HepG2 (cell line): ENCODE data around the gene VEGFA. TPM values are rescaled to one million over a fixed set of nuclear protein-coding genes. Genes with fewer than 3 reads are reported as not detected.

Source experiments
- ATF5 ChIP-seq: sonication (generic); formaldehyde crosslinking; IDR thresholded peaks from 2 replicates; pipeline ENCODE4 v1.4.0; 2020; ENCODE audit warnings: mild to moderate bottlenecking, low read depth, missing genetic modification reagents
- BCLAF1 ChIP-seq: fragments of 450-650 bp; IDR thresholded peaks from 2 replicates; pipeline ENCODE4 v1.6.1; 2017; ENCODE audit warnings: mild to moderate bottlenecking
- ELF1 ChIP-seq: sonication (generic); formaldehyde crosslinking; IDR thresholded peaks from 2 replicates; pipeline ENCODE4 v1.4.0; 2020; ENCODE audit warnings: missing genetic modification reagents
- HDAC1 ChIP-seq: sonication (generic); formaldehyde crosslinking; IDR thresholded peaks from 2 replicates; pipeline ENCODE4 v1.5.1; 2020; ENCODE audit warnings: mild to moderate bottlenecking, missing genetic modification reagents
- HNRNPL ChIP-seq: fragments of 200-400 bp; formaldehyde crosslinking; IDR thresholded peaks from 2 replicates; pipeline ENCODE4 v1.6.1; 2017; ENCODE audit warnings: mild to moderate bottlenecking, low read depth, low read length
- IKZF5 ChIP-seq: IDR thresholded peaks from 2 replicates; pipeline ENCODE4 v1.6.1; 2018; ENCODE audit warnings: missing genetic modification reagents, mild to moderate bottlenecking, missing compliant biosample characterization
- JUNB ChIP-seq: sonication (generic); formaldehyde crosslinking; IDR thresholded peaks from 2 replicates; pipeline ENCODE4 v1.8.0; 2022; ENCODE audit warnings: missing genetic modification reagents, mild to moderate bottlenecking, borderline replicate concordance
- KDM6A ChIP-seq: IDR thresholded peaks from 2 replicates; pipeline ENCODE4 v1.6.1; 2016; ENCODE audit warnings: low read depth
- NKX3-1 ChIP-seq: sonication (generic); formaldehyde crosslinking; IDR thresholded peaks from 2 replicates; pipeline ENCODE4 v1.5.0; 2020; ENCODE audit warnings: missing genetic modification reagents
- NR2F2 ChIP-seq: IDR thresholded peaks from 2 replicates; pipeline ENCODE4 v1.6.1; 2012; ENCODE audit warnings: low read depth, inconsistent platforms, borderline replicate concordance
- PATZ1 ChIP-seq: sonication (generic); formaldehyde crosslinking; IDR thresholded peaks from 2 replicates; pipeline ENCODE4 v1.4.0; 2020; ENCODE audit warnings: missing genetic modification reagents
- REL ChIP-seq: sonication (generic); formaldehyde crosslinking; conservative IDR thresholded peaks from 2 replicates; pipeline ENCODE4 v1.8.0; 2022; ENCODE audit warnings: mild to moderate bottlenecking, missing genetic modification reagents, moderate library complexity
- RFXAP ChIP-seq: sonication (generic); formaldehyde crosslinking; IDR thresholded peaks from 2 replicates; pipeline ENCODE4 v1.4.0; 2020; ENCODE audit warnings: missing genetic modification reagents, borderline replicate concordance
- ZBTB37 ChIP-seq: sonication (generic); formaldehyde crosslinking; IDR thresholded peaks from 2 replicates; pipeline ENCODE4 v1.4.0; 2020; ENCODE audit warnings: mild to moderate bottlenecking, missing genetic modification reagents
- ZNF138 ChIP-seq: sonication (generic); formaldehyde crosslinking; IDR thresholded peaks from 2 replicates; pipeline ENCODE4 v1.5.0; 2020; ENCODE audit warnings: mild to moderate bottlenecking, low read depth, missing genetic modification reagents
- ZNF251 ChIP-seq: sonication (generic); formaldehyde crosslinking; IDR thresholded peaks from 2 replicates; pipeline ENCODE4 v1.9.0; 2021; ENCODE audit warnings: mild to moderate bottlenecking, missing genetic modification reagents
- ZNF275 ChIP-seq: sonication (generic); formaldehyde crosslinking; IDR thresholded peaks from 2 replicates; pipeline ENCODE4 v1.8.0; 2022; ENCODE audit warnings: missing genetic modification reagents, mild to moderate bottlenecking, inconsistent platforms, borderline replicate concordance
- ZNF431 ChIP-seq: sonication (generic); formaldehyde crosslinking; IDR thresholded peaks from 2 replicates; pipeline ENCODE4 v1.9.0; 2022; ENCODE audit warnings: missing genetic modification reagents, low read depth, mild to moderate bottlenecking, borderline replicate concordance
- ZNF674 ChIP-seq: sonication (generic); formaldehyde crosslinking; IDR thresholded peaks from 2 replicates; pipeline ENCODE4 v1.5.0; 2020; ENCODE audit warnings: low read depth, mild to moderate bottlenecking, missing genetic modification reagents
- ZNF788 ChIP-seq: sonication (generic); formaldehyde crosslinking; IDR thresholded peaks from 2 replicates; pipeline ENCODE4 v1.5.0; 2020; ENCODE audit warnings: mild to moderate bottlenecking, missing genetic modification reagents, borderline replicate concordance
- polyA plus RNA-seq, 8 experiments: library from polyadenylated mRNA; depleted of rRNA in 3 of 8; stranded (reverse) in 7 of 8; unstranded in 1 of 8; fragments of >200 nt; fragmentation: Illumina TruSeq in 4 of 8; extraction: Trizol in 4 of 8; gene quantifications; 2 replicates each; pipeline versions ENCODE4 v1.2.1 to v1.2.3, GENCODE V29; 2011 to 2016; ENCODE audit warnings: low read depth in 4 of 8, missing spikeins in 1 of 8, mixed read lengths in 1 of 8; ENCODE audit not compliant: insufficient read depth in 1 of 8
- total RNA-seq, 5 experiments: library from RNA; depleted of rRNA; stranded (reverse); fragments of >200 nt; fragmentation: Illumina TruSeq; extraction: Trizol; gene quantifications; 2 replicates each; pipeline ENCODE4 v1.2.3, GENCODE V29; 2016; ENCODE audit warnings: low read depth in 1 of 5

Gene VEGFA
- total and polyA plus RNA-seq, 2 of the 13 experiments (the other 11 are each of a cell fraction or from before 2014, with no cell fraction given) = 68.1 to 629 TPM

- TF ChIP-seq ZNF275 (0 out of 2 replicates have a peak, but pooled peaks have one; percentile 44), PATZ1 (CRISPR knock-in tag) (peak; percentile 90), RFXAP (no peak), ZBTB37 (no peak), ATF5 (no peak), ZNF431 (CRISPR knock-in tag) (no peak), HDAC1 (CRISPR knock-in tag) (peak; percentile 56; the same call in 1 of the 2 replicates), KDM6A (CRISPR knock-in tag) (no peak), REL (no peak), IKZF5 (CRISPR knock-in tag) (no peak; the same call in 1 of the 2 replicates), ZNF251 (CRISPR knock-in tag) (no peak), HNRNPL (peak; percentile 47; the same call in 1 of the 2 replicates), NR2F2 (no peak), ZNF788 (CRISPR knock-in tag) (peak; percentile 90), ZNF138 (CRISPR knock-in tag) (no peak), JUNB (no peak), BCLAF1 (no peak), NKX3-1 (CRISPR knock-in tag) (no peak), ELF1 (peak; percentile 38; the same call in 1 of the 2 replicates), ZNF674 (CRISPR knock-in tag) (no peak)
Measured at GRCh38 chr6:43724914-43725642, 44.9 kb upstream of the VEGFA start (continued).
